Measurements from ENCODE around the gene PPM1K.
"Not testable (repeated sequence)": the region's sequence is repeated elsewhere in the genome, so short reads cannot be mapped to it uniquely, and the experiment has no call there.

The PPM1K gene

GRCh38 chr4:88284439-88285234, at the start of gene PPM1K:
Gene PPM1K, minus strand, starts transcription at chr4:88284561. Its CDS starts 5,978 bp downstream, at chr4:88278583.
- DNase-seq = peak; percentile 88

GRCh38 chr4:88333741-88334405, 49.5 kb upstream of the PPM1K start:
- DNase-seq = no peak

GRCh38 chr4:88327665-88328064, 43.3 kb upstream of the PPM1K start:
- no peak for DNase-seq

- DNase-seq = peak; percentile 26
Observed at GRCh38 chr4:88320780-88321373, 36.5 kb upstream of the PPM1K start.

- no peak for DNase-seq
Observed at GRCh38 chr4:88320224-88320779, 35.9 kb upstream of the PPM1K start.

GRCh38 chr4:88318751-88319350, 34.5 kb upstream of the PPM1K start:
- DNase-seq = no peak

- DNase-seq = no peak
Observed at GRCh38 chr4:88315460-88316017, 31.2 kb upstream of the PPM1K start.

GRCh38 chr4:88313088-88313624, 28.8 kb upstream of the PPM1K start:
- DNase-seq = not testable (repeated sequence)

GRCh38 chr4:88308587-88308986, 24.2 kb upstream of the PPM1K start:
- DNase-seq = no peak

- DNase-seq = no peak
Observed at GRCh38 chr4:88297725-88298454, 13.5 kb upstream of the PPM1K start.

GRCh38 chr4:88297212-88297516, 12.8 kb upstream of the PPM1K start:
- DNase-seq = no peak

GRCh38 chr4:88296413-88297211, 12.3 kb upstream of the PPM1K start:
- no peak for DNase-seq

GRCh38 chr4:88295656-88296055, 11.3 kb upstream of the PPM1K start:
- DNase-seq = no peak

GRCh38 chr4:88291003-88291402, 6.6 kb upstream of the PPM1K start:
- DNase-seq = no peak

- no peak for DNase-seq
Observed at GRCh38 chr4:88286897-88287296, 2.5 kb upstream of the PPM1K start.

GRCh38 chr4:88285235-88285653, 883 bp upstream of the PPM1K start:
- DNase-seq = no peak

GRCh38 chr4:88283661-88284438, 511 bp downstream of the PPM1K start:
- no peak for DNase-seq

GRCh38 chr4:88280228-88280795, 4.0 kb downstream of the PPM1K start:
- DNase-seq = no peak

- no peak for DNase-seq
Observed at GRCh38 chr4:88277711-88278225, 6.6 kb downstream of the PPM1K start.

All from SIG-M5 (cell line).